SKM-1 treated with dmso at 0.1 percent for 144 hours (cell line): ENCODE measurements around the gene RAB6A.
"Not testable (repeated sequence)": the region's sequence is repeated elsewhere in the genome, so short reads cannot be mapped to it uniquely, and the experiment has no call there.

ENCODE experiments used
- DNase-seq: peaks from one replicate; lab custom pipeline; 2025; ENCODE audit not compliant: unreplicated experiment; lab: John Stamatoyannopoulos, UW

The RAB6A gene

GRCh38 chr11:73729594-73730206 is 31.2 kb downstream of the RAB6A start:
- DNase-seq: no peak

- no peak for DNase-seq
These were observed 32.9 kb downstream of the RAB6A start for GRCh38 chr11:73728000-73728399.

GRCh38 chr11:73726825-73727224 is 34.0 kb downstream of the RAB6A start:
- DNase-seq: no peak

GRCh38 chr11:73717136-73717535 is 43.7 kb downstream of the RAB6A start:
- DNase-seq: no peak

- DNase-seq: peak; percentile 22
These were observed 44.5 kb downstream of the RAB6A start for GRCh38 chr11:73716153-73717056.

- no peak for DNase-seq
These were observed 45.3 kb downstream of the RAB6A start for GRCh38 chr11:73715541-73715940.

GRCh38 chr11:73710964-73711363 is 49.9 kb downstream of the RAB6A start:
- DNase-seq: no peak

- DNase-seq: no peak
These were observed 55.8 kb downstream of the RAB6A start for GRCh38 chr11:73705053-73705452.

- no peak for DNase-seq
These were observed 66.9 kb downstream of the RAB6A start for GRCh38 chr11:73693899-73694525.

- DNase-seq: no peak
These were observed 80.2 kb downstream of the RAB6A start for GRCh38 chr11:73680687-73681086.

- not testable (repeated sequence) for DNase-seq
These were observed 84.3 kb downstream of the RAB6A start for GRCh38 chr11:73676552-73676951.

GRCh38 chr11:73671701-73672100 is 89.2 kb downstream of the RAB6A start:
- no peak for DNase-seq

- DNase-seq: no peak
These were observed 90.1 kb downstream of the RAB6A start for GRCh38 chr11:73670808-73671207.

GRCh38 chr11:73667891-73668290 is 93.0 kb downstream of the RAB6A start:
- no peak for DNase-seq

- DNase-seq: no peak
These were observed 96.0 kb downstream of the RAB6A start for GRCh38 chr11:73664877-73665276.

- DNase-seq: no peak
These were observed 97.0 kb downstream of the RAB6A start for GRCh38 chr11:73663604-73664495.

- no peak for DNase-seq
These were observed 98.3 kb downstream of the RAB6A start for GRCh38 chr11:73662445-73663157.

- DNase-seq: peak; percentile 77
These were observed 99.7 kb downstream of the RAB6A start for GRCh38 chr11:73661035-73661628.

GRCh38 chr11:73660497-73661034 is 100.3 kb downstream of the RAB6A start:
- no peak for DNase-seq

- DNase-seq: no peak
These were observed 100.9 kb downstream of the RAB6A start for GRCh38 chr11:73659961-73660360.
